Adrenal gland (tissue), 5 donors: ENCODE results near the gene TSHZ2.

ENCODE experiments used
- CTCF ChIP-seq, 6 experiments: fragments of 450-650 bp in 4 of 6; fragments of 200-600 bp in 2 of 6; sonication (generic) in 1 of 6; IDR thresholded peaks; 1 replicate in 5 of 6; 2 replicates in 1 of 6; pipeline versions ENCODE4 v1.5.1 to v1.8.0; 2016 to 2021; ENCODE audit warnings: antibody characterized with exemption in 6 of 6, mild to moderate bottlenecking in 2 of 6, moderate library complexity in 1 of 6
- POLR2A ChIP-seq, 2 donors: fragments of 450-650 bp; IDR thresholded peaks; one replicate each; pipeline ENCODE4 v1.6.1; 2017; ENCODE audit warnings: antibody characterized with exemption in 2 of 2, mild to moderate bottlenecking in 2 of 2, moderate library complexity in 1 of 2
- donor health status: DM: no; HTN: no; CAD: no.

GRCh38 chr20:53408691-53409446, 436.7 kb downstream of the TSHZ2 start:
- TF ChIP-seq POLR2A (IDR thresholded peaks at IDR 0.05) (no peak), CTCF (IDR thresholded peaks at IDR 0.05) (no peak)
